GM19468 (cell line): ENCODE data around the gene SPATA24.
"Not testable (repeated sequence)": the region's sequence is repeated elsewhere in the genome, so short reads cannot be mapped to it uniquely, and the experiment has no call there.

Experiments
- ATAC-seq: cut with Tn5 transposase; IDR thresholded peaks from one replicate; pipeline ENCODE4 v1.9.1; 2021; ENCODE audit warnings: mild to moderate bottlenecking, moderate library complexity, moderate number of reproducible peaks; ENCODE audit not compliant: unreplicated experiment; ENCODE audit errors: extremely low read depth

SPATA24 gene

GRCh38 chr5:139358064-139358463 is 45.8 kb downstream of the SPATA24 start:
- no peak for ATAC-seq

- ATAC-seq = not testable (repeated sequence)
These were observed 48.0 kb downstream of the SPATA24 start for GRCh38 chr5:139355900-139356299.

- ATAC-seq = no peak
These were observed 49.7 kb downstream of the SPATA24 start for GRCh38 chr5:139354186-139354585.

- not testable (repeated sequence) for ATAC-seq
These were observed 56.0 kb downstream of the SPATA24 start for GRCh38 chr5:139347863-139348262.
